AG10803 (cell line): ENCODE data around the gene CD300LF.

ENCODE experiments used
- DNase-seq: peaks from one replicate; pipeline ENCODE4 v3.0.0; 2010; ENCODE audit warnings: low read depth
- H3K4me3 ChIP-seq: 2 replicates; pipeline ENCODE4 v1.5.1; 2011; ENCODE audit warnings: mild to moderate bottlenecking, low read length, control low read depth
- TF ChIP-seq, protein P1 (sequence below): conservative IDR thresholded peaks from 2 replicates; pipeline ENCODE4 v1.5.1; 2011; ENCODE audit warnings: mild to moderate bottlenecking, low read length, control low read depth, inconsistent platforms

Gene CD300LF

GRCh38 chr17:74750327-74751069, 37.8 kb upstream of the CD300LF start:
- DNase-seq = no peak
- H3K4me3 ChIP-seq = peak overlapping the region; percentile 79
- TF ChIP-seq, protein P1, sequence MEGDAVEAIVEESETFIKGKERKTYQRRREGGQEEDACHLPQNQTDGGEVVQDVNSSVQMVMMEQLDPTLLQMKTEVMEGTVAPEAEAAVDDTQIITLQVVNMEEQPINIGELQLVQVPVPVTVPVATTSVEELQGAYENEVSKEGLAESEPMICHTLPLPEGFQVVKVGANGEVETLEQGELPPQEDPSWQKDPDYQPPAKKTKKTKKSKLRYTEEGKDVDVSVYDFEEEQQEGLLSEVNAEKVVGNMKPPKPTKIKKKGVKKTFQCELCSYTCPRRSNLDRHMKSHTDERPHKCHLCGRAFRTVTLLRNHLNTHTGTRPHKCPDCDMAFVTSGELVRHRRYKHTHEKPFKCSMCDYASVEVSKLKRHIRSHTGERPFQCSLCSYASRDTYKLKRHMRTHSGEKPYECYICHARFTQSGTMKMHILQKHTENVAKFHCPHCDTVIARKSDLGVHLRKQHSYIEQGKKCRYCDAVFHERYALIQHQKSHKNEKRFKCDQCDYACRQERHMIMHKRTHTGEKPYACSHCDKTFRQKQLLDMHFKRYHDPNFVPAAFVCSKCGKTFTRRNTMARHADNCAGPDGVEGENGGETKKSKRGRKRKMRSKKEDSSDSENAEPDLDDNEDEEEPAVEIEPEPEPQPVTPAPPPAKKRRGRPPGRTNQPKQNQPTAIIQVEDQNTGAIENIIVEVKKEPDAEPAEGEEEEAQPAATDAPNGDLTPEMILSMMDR = no peak

DNA sequence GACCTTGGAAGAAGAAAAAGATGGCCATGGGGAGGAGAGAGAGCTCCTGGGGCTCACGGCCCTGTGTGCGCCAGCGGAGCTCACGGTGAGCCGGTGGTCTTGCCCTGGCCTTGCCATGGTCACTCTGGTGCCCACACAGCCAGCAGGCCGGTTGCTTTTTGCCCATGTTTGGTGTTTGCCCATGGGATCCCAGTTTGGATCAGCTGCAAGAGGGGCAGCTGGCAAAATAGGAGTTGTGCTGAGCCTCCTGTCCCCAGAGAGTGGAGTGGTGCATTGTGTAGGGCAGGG, 37.3 kb upstream of the CD300LF start:
- TF ChIP-seq, protein P1 = no peak
- H3K4me3 ChIP-seq = peak overlapping the region; percentile 79
- no peak for DNase-seq

GRCh38 chr17:74749279-74750038, 36.7 kb upstream of the CD300LF start:
- peak overlapping the region; percentile 79 for H3K4me3 ChIP-seq
- TF ChIP-seq, protein P1 = no peak
- DNase-seq = no peak

DNA sequence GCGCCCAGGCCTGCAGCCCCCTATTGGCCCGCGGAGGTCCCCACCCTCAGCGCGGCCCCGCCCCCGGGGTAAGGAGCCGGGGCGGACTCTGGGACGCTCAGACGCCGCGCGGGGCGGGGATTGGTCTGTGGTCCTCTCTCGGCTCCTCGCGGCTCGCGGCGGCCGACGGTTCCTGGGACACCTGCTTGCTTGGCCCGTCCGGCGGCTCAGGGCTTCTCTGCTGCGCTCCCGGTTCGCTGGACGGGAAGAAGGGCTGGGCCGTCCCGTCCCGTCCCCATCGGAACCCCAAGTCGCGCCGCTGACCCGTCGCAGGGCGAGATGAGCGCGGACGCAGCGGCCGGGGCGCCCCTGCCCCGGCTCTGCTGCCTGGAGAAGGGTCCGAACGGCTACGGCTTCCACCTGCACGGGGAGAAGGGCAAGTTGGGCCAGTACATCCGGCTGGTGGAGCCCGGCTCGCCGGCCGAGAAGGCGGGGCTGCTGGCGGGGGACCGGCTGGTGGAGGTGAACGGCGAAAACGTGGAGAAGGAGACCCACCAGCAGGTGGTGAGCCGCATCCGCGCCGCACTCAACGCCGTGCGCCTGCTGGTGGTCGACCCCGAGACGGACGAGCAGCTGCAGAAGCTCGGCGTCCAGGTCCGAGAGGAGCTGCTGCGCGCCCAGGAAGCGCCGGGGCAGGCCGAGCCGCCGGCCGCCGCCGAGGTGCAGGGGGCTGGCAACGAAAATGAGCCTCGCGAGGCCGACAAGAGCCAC, 36.0 kb upstream of the CD300LF start, which contains the start of gene NHERF1:
NHERF1 (plus strand) TSS at position 100 of the 750 bp plus-strand sequence; CDS start at position 319, 219 bp downstream.
- DNase-seq = peak; percentile 91
- H3K4me3 ChIP-seq = peak within 1 kb of the TSS; percentile 79
- TF ChIP-seq, protein P1 = no peak

- TF ChIP-seq, protein P1 = no peak
- H3K4me3 ChIP-seq = peak overlapping the region; percentile 58
- no peak for DNase-seq
Measured at GRCh38 chr17:74748279-74748528, 35.5 kb upstream of the CD300LF start.

DNA sequence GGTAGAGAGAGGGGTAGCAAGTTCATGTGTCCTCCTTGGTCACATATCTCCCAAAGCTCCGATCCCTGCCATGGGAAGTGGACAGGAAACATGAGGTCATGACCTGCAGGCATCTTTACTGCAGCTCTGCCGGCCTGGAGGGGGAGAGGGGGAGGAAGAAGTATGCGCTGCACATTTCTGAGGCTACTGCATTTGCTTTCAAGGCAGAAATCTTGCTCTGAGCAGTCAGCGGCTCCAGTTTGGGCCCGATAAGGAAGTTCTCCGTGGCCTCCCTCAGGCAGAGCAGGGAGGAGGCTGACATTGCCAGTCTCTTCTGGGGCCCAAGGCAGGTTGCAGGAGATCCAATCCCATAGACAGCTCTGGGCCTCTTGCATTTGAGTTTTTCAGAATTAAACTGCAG, 34.2 kb upstream of the CD300LF start:
- TF ChIP-seq, protein P1 = no peak

More for the DNA sequence above, 34.2 kb upstream of the CD300LF start:
- DNase-seq = no peak
- H3K4me3 ChIP-seq = no peak overlapping the region
